ENCODE results near the gene SIGLEC1. TPM values are rescaled to one million over a fixed set of nuclear protein-coding genes. Genes with fewer than 3 reads are reported as not detected.

Gene SIGLEC1
- 0.01 to 0.04 TPM (median 0.02 TPM) in 5 replicates for total RNA-seq (2022; extraction: Qiagen RNA extraction)

DNA sequence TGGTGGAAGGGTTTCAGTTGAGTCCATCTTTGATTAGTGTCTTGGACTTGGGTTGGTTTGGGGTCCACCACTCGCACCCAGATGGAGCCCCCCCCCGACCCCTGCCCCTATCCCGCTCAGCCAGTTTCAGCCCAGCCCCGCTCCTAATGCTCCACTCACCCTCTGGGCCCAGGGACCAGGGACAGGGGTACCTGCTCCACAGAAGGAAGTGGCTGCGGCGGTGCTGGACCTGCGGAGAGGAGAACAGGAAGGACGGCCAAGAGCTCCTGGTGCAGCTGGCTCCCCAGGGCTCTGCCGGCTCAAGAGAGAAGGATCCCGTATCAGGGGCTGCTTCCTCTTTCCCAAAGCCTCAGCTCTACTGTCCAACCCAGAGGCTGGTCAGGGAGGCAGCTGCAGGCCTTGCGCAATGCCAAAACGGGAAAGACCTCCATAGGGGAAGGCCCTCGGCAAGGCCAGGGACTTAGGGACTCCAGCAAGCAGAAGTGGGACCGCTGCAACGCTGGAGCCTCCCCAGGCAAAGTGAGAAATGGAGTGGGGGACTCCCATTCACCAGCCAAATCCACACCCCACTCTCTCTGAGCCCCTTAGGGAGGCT is at the start of gene SIGLEC1:
Gene SIGLEC1, minus strand, starts transcription at position 322 of the 595 bp plus-strand sequence. CDS start 5,472 bp downstream, outside the sequence.

DNA sequence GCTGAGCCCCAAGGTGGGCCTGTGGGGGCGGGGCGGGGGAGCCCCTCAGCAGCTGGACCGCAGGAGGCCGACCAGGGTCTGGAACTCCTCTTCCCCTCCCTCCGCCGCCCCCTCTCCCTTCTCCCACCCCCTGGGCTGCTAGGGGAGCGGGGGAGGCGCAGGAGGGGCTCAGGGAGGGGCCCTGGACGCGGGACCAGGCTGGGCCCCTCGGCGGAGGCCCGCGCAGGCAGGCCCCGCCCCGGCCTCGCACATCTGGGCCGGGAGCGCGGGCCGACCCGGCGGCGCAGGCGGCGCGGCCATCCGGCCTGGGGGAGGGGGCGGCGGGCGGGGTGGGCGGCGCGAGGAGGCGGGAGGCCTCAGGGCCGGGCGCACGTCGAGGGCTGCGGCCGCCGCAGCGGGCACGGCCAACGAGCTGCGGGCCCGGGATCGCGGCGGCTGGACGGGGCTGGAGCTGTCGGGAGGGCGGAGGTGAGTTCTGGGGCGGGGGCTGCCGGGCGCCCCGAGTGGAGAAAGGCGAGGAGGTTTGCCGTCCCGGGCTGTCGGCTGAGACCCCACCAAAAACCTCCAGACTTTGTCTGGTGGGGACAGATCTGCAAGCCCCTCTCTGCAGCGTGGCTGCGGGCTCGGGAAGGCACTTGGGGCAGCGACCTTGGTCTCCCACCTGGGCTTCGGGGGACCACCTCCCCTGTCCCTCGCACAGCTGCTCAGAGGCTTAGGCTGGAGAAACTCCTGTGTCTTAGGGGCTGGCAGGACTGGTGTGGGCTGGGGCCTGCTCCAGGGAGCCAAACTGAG is 20.1 kb upstream of the SIGLEC1 start, which contains the start of gene HSPA12B:
Gene HSPA12B, plus strand, starts transcription at position 359 of the 792 bp plus-strand sequence. CDS start 5,990 bp downstream, outside the sequence.

DNA sequence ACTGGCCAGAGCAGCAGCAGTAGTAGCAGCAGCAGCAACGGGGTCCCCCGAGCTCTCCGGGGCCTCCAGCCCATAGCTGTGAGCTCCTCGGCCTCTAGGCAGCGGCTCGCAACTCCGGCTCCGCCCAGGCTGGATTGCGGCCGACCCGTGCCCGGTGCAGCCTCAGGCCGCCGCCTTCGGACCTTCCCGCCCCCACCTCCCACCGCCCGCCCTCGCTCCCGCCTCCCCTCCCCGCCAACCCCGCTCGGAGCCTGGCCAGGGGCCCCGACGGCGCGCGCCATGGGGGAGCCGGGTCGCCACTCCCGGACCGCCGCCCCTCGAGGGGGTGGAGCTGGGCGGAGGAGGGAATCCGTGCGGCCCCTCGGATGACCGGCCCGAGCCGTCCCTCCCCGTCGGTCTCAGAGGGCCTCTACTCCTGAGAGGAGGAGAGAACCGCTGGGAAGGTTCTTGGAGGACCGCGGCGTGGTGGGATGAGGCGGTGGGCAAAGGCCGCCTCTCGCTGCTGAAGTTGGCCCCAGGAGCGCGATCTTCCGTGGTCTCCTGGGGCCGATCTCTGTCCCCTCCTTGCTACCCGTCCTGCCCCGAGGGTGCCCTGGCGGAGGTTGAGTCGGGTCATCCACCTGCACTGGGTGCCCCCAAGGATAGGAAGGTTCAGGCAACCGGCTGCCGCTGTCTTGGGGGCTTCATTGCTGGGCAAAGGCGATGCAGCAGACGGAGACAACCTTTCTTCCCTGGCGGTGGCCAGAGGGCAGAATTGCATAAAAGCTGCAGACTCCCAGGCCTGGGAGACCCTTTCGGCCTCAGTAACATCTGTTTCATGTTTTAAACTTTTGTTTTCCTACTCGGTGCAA is 30.2 kb downstream of the SIGLEC1 start, which contains the start of gene ADAM33:
Gene ADAM33, minus strand, starts transcription at position 80 of the 851 bp plus-strand sequence. Its CDS starts 6 bp downstream, at position 74.

DNA sequence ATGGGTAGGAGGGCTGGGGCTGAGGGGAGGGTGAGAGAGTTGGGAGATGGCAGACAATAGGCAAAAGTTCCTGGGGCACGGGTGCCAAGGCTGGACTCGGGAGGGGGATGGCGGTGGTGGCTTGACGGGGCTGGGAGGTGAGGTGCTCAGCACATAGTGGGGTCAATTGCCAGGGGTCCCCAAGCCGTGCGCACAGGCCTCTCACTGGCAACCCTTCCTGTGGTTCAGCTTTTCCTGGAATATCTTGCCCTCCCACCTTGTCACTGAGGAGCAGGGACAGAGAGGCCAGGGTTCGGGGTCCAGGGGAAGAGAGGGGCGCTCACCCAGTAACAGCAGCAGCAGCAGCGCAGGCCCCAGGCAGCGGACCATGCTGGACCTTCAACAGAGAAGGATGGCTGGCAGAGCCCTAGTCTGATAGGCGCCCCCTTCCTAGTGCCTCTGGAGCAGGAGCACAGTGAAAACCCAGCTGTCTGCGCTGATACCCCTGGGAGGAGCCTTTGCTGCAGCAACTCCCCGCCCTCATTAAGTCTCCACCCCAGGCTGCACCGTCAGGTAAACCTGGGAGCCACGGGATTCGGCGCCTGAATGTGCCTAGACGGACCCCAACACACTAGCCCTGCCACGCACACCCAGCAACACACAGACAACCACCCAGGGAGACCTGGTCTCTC is 49.2 kb downstream of the SIGLEC1 start, which contains the start of gene GFRA4:
Gene GFRA4, minus strand, starts transcription at position 369 of the 671 bp plus-strand sequence. Its CDS starts 0 bp downstream, at position 369.

Other genes with a start within 250 kb of the SIGLEC1 start
- 20.2 to 28.0 TPM (median 26.7 TPM) in 5 replicates for gene ATRN, start 241.6 kb downstream of the SIGLEC1 start, total RNA-seq (2022; extraction: Qiagen RNA extraction)
- not detected in 5 replicates for gene GFRA4, start 49.2 kb downstream of the SIGLEC1 start, total RNA-seq (2022; extraction: Qiagen RNA extraction)
- 0.03 to 0.14 TPM (median 0.11 TPM) in 5 replicates for gene ADAM33, start 30.6 kb downstream of the SIGLEC1 start, total RNA-seq (2022; extraction: Qiagen RNA extraction)
- 0.38 to 0.56 TPM (median 0.47 TPM) in 5 replicates for gene HSPA12B, start 20.1 kb upstream of the SIGLEC1 start, total RNA-seq (2022; extraction: Qiagen RNA extraction)
- 101 to 162 TPM (median 143 TPM) in 5 replicates for gene ADISSP, start 55.2 kb upstream of the SIGLEC1 start, total RNA-seq (2022; extraction: Qiagen RNA extraction)
- 1.4 to 2.1 TPM (median 1.7 TPM) in 5 replicates for gene SPEF1, start 68.8 kb upstream of the SIGLEC1 start, total RNA-seq (2022; extraction: Qiagen RNA extraction)
- 95.4 to 111 TPM (median 107 TPM) in 5 replicates for gene CENPB, start 74.1 kb upstream of the SIGLEC1 start, total RNA-seq (2022; extraction: Qiagen RNA extraction)
- gene CDC25B, start 83.7 kb upstream of the SIGLEC1 start, total RNA-seq (2022; extraction: Qiagen RNA extraction): 150 to 218 TPM (median 215 TPM) in 5 replicates
- 11.2 to 17.8 TPM (median 17.2 TPM) in 5 replicates for gene AP5S1, start 107.9 kb upstream of the SIGLEC1 start, total RNA-seq (2022; extraction: Qiagen RNA extraction)
- gene MAVS, start 134.2 kb upstream of the SIGLEC1 start, total RNA-seq (2022; extraction: Qiagen RNA extraction): 16.8 to 29.1 TPM (median 27.2 TPM) in 5 replicates
- gene PANK2, start 176.8 kb upstream of the SIGLEC1 start, total RNA-seq (2022; extraction: Qiagen RNA extraction): 49.5 to 59.4 TPM (median 54.8 TPM) in 5 replicates